DND-41 (cell line): ENCODE results near the gene SH2D3C.

ENCODE experiments used
- ATAC-seq: fragments of 200-7000 bp; cut with Tn5 transposase; 3 replicates; pipeline ENCODE4 v1.9.1; 2021; ENCODE audit warnings: low read depth; ENCODE audit not compliant: insufficient read depth
- DNase-seq: peaks from one replicate; pipeline ENCODE4 v3.0.0-alpha.2; 2020
- H2AFZ ChIP-seq: 2 replicates; pipeline ENCODE4 v1.6.0; 2012; ENCODE audit warnings: low read depth, low read length
- H3K27ac ChIP-seq: 2 replicates; pipeline ENCODE4 v1.5.1; 2012; ENCODE audit warnings: low read length, inconsistent platforms
- H3K27me3 ChIP-seq: fragments of 200-600 bp; sonication (generic); 2 replicates; pipeline ENCODE4 v1.6.0; 2012; ENCODE audit warnings: low read length, mild to moderate bottlenecking, inconsistent platforms; ENCODE audit not compliant: insufficient read depth, poor library complexity
- H3K36me3 ChIP-seq: 2 replicates; pipeline ENCODE4 v1.5.1; 2012; ENCODE audit warnings: low read length, inconsistent platforms; ENCODE audit not compliant: insufficient read depth
- H3K4me1 ChIP-seq: 2 replicates; pipeline ENCODE4 v1.5.1; 2012; ENCODE audit warnings: mild to moderate bottlenecking, low read length; ENCODE audit not compliant: insufficient read depth
- H3K4me2 ChIP-seq: 2 replicates; pipeline ENCODE4 v1.6.0; 2012; ENCODE audit warnings: mild to moderate bottlenecking, moderate library complexity, low read length, inconsistent platforms; ENCODE audit not compliant: insufficient read depth
- H3K4me3 ChIP-seq, 2 experiments: fragments of 200-600 bp in 1 of 2; shearing (Covaris generic) in 1 of 2; 2 replicates each; pipeline ENCODE4 v1.5.1; 2012 to 2016; ENCODE audit warnings: inconsistent platforms in 2 of 2, low read length in 2 of 2, mild to moderate bottlenecking in 2 of 2, low read depth in 1 of 2, moderate library complexity in 1 of 2
- H3K79me2 ChIP-seq: 2 replicates; pipeline ENCODE4 v1.6.0; 2012; ENCODE audit warnings: low read length, inconsistent platforms; ENCODE audit not compliant: insufficient read depth
- H3K9ac ChIP-seq: 2 replicates; pipeline ENCODE4 v1.6.0; 2012; ENCODE audit warnings: low read depth, mild to moderate bottlenecking, inconsistent platforms, low read length, moderate library complexity
- H3K9me3 ChIP-seq: 2 replicates; pipeline ENCODE4 v1.5.1; 2012; ENCODE audit warnings: low read length, moderate library complexity, mild to moderate bottlenecking, inconsistent platforms; ENCODE audit not compliant: insufficient read depth, severe bottlenecking
- H4K20me1 ChIP-seq: 2 replicates; pipeline ENCODE4 v1.6.0; 2012; ENCODE audit warnings: low read length; ENCODE audit not compliant: insufficient read depth
- EZH2 ChIP-seq: IDR thresholded peaks from 3 replicates; pipeline ENCODE4 v1.6.1; 2012; ENCODE audit warnings: borderline replicate concordance, low read depth, mild to moderate bottlenecking, moderate library complexity, low read length, inconsistent platforms; ENCODE audit not compliant: severe bottlenecking
- TF ChIP-seq, protein P1 (sequence below): IDR thresholded peaks from 2 replicates; pipeline ENCODE4 v1.5.1; 2012; ENCODE audit warnings: borderline replicate concordance, low read length, moderate library complexity, mild to moderate bottlenecking; ENCODE audit not compliant: poor library complexity, severe bottlenecking; ENCODE audit errors: extremely low read depth

The SH2D3C gene

DNA sequence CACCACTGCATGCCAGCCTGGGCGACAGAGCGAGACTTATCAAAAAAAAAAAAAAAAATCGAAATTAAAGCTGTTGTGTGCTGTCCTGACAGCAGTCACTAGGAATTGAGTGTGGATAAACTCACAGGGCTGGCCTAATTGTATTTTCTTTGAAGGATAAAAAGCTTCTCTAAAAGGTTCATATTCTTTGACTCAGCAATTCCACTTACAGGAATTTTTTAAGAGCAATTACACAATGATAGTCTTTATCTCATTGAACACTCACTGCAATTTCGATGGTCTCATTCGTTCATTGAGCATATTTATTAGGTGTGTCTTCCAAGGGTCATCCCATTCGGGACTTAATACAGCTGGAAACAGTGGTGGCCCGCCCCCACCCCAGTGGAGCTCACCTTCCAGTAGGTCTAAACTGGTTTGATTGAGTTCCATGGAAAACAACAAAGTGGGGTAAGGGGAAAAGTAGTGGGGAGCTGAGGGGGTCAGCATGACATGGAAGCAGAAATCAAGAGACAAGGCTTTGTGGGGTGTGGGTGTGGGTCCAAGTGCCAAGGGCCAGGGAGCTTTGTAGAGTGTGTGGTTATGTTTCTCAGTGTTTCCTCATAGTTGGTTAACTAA is 14.1 kb upstream of the SH2D3C start:
- Histone ChIP-seq H3K4me1 (peaks cover 68% of the 10 kb centered on the region), H3K36me3 (peaks cover 58% of the 10 kb centered on the region), H3K9ac (no peak overlapping the region), H3K27me3 (no peaks in the 10 kb centered on the region), H3K79me2 (peaks cover 33% of the 10 kb centered on the region), H3K9me3 (no peaks in the 10 kb centered on the region), H4K20me1 (peaks cover 38% of the 10 kb centered on the region), H3K4me2 (no peak overlapping the region), H2AFZ (no peak overlapping the region), H3K4me3 (no peak overlapping the region), H3K27ac (no peak overlapping the region)
- ATAC-seq = no peak
- TF ChIP-seq EZH2 = no peak
- TF ChIP-seq, protein P1, sequence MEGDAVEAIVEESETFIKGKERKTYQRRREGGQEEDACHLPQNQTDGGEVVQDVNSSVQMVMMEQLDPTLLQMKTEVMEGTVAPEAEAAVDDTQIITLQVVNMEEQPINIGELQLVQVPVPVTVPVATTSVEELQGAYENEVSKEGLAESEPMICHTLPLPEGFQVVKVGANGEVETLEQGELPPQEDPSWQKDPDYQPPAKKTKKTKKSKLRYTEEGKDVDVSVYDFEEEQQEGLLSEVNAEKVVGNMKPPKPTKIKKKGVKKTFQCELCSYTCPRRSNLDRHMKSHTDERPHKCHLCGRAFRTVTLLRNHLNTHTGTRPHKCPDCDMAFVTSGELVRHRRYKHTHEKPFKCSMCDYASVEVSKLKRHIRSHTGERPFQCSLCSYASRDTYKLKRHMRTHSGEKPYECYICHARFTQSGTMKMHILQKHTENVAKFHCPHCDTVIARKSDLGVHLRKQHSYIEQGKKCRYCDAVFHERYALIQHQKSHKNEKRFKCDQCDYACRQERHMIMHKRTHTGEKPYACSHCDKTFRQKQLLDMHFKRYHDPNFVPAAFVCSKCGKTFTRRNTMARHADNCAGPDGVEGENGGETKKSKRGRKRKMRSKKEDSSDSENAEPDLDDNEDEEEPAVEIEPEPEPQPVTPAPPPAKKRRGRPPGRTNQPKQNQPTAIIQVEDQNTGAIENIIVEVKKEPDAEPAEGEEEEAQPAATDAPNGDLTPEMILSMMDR = no peak
- DNase-seq = no peak

DNA sequence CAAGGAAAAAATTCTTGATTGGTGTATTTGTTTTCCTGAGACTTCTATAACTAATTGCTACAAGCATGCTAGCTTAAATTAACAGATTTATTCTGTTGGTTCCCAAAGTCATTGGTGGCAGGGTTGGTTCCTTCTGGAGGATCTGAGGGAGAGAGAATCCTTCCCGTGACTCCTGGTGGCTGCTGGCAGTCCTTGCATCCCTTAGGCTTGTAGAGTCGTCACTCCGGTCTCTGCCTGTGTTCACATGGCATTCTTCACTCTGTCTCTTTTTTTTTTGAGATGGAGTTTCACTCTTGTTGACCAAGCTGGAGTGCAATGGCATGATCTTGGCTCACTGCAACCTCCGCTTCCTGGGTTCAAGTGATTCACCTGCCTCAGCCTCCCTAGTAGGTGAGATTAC is 12.6 kb upstream of the SH2D3C start:
- no peak overlapping the region for H3K27ac ChIP-seq
- peaks cover 64% of the 10 kb centered on the region for H3K4me1 ChIP-seq
- peaks cover 71% of the 10 kb centered on the region for H3K36me3 ChIP-seq
- DNase-seq (no peak), ATAC-seq (no peak)
- peaks cover 47% of the 10 kb centered on the region for H3K79me2 ChIP-seq
- no peak overlapping the region for H2AFZ ChIP-seq
- no peaks in the 10 kb centered on the region for H3K9me3 ChIP-seq
- no peaks in the 10 kb centered on the region for H3K27me3 ChIP-seq
- H3K4me3 ChIP-seq = no peak overlapping the region
- H3K9ac ChIP-seq = no peak overlapping the region
- no peak overlapping the region for H3K4me2 ChIP-seq
- H4K20me1 ChIP-seq = peaks cover 51% of the 10 kb centered on the region
- TF ChIP-seq, protein P1 = no peak
- TF ChIP-seq EZH2 = no peak

DNA sequence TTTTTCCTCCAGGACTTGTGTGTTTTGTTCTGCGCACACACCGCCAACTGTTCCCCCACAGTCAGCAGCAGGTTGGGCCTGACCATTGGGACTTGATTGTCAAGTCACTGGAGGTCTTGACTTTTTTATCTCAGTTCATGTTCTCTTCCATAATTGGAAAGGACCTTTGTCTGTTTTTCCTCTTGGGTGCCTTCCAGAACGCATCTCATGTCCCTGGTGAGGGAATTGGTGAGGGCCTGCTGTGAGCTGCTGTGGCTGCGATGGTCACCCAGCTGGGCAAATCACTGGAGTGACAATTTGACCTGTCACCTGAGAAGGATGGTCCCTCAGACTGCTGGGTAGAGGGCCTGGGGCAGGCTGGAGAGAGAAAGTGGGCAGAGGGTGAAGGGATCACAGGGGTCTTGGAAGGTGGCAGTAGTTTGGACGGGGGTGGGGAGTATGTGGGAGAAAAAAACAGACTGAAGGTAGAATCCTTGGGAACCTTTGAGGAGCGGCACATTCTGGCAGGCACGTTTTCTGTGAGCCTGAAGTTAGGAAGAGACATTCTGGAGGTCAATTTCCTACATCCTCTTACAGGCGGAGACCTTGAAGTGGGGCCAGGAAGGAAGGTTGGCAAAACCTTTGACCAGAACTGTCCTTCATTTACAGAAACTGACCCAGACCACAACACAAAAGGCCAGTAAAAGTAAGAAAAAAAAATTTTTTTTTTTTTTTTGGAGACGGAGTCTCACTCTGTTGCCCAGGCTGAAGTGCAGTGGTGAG is 11.8 kb upstream of the SH2D3C start:
- peaks cover 51% of the 10 kb centered on the region for H4K20me1 ChIP-seq

More for the DNA sequence above, 11.8 kb upstream of the SH2D3C start:
- DNase-seq (no peak), ATAC-seq (no peak)
- H3K9ac ChIP-seq = no peak overlapping the region
- peaks cover 71% of the 10 kb centered on the region for H3K36me3 ChIP-seq
- peaks cover 56% of the 10 kb centered on the region for H3K4me1 ChIP-seq
- no peak overlapping the region for H2AFZ ChIP-seq
- no peak overlapping the region for H3K27ac ChIP-seq
- peaks cover 49% of the 10 kb centered on the region for H3K79me2 ChIP-seq
- H3K4me3 ChIP-seq = no peak overlapping the region
- no peaks in the 10 kb centered on the region for H3K27me3 ChIP-seq
- no peak for TF ChIP-seq EZH2
- TF ChIP-seq, protein P1 = no peak
- H3K4me2 ChIP-seq = no peak overlapping the region
- no peaks in the 10 kb centered on the region for H3K9me3 ChIP-seq
